Measurements from ENCODE around the gene SLC2A9.

The SLC2A9 gene

GRCh38 chr4:10020106-10020505 is 1.2 kb downstream of the SLC2A9 start:
- DNase-seq (ENCODE audit: low read depth in 2 of 2), result no peak

- DNase-seq (ENCODE audit: low read depth in 2 of 2), result no peak
These were observed 1.7 kb downstream of the SLC2A9 start for GRCh38 chr4:10019521-10020051.

DNA sequence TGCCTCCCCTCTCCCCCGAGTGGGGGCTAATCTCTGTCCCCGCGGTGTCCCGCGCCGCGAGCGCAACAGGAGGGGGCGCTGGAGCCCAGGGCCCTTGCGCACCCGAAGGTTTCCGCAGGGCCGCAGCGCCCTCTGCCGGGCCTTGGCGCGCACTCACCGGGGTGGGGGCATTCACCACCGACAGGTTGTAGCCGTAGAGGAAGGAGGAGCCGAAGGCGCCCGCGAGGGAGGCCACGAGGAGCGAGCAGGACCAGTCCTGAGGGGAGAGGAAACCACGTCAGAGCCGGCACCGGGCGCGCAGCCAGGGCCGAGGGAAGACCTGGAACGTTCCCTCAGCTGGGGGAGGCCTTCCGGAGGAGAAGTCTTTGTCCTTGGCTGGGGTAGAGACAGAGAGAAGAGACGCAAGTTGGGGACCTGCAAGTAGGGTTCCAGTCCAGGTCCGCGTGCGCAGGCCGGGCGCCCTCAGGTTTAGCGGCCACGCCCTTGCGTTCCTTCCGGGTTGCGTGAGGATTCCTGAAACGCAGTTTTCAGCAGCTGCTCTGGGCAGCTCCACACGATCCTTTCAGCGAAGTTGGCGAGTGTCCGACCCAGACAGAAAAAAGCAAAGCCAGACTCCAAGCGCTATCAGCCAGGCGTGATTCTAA is 2.4 kb downstream of the SLC2A9 start:
- peak; percentile 87 to 89 for DNase-seq (ENCODE audit: low read depth in 2 of 2)

DNA sequence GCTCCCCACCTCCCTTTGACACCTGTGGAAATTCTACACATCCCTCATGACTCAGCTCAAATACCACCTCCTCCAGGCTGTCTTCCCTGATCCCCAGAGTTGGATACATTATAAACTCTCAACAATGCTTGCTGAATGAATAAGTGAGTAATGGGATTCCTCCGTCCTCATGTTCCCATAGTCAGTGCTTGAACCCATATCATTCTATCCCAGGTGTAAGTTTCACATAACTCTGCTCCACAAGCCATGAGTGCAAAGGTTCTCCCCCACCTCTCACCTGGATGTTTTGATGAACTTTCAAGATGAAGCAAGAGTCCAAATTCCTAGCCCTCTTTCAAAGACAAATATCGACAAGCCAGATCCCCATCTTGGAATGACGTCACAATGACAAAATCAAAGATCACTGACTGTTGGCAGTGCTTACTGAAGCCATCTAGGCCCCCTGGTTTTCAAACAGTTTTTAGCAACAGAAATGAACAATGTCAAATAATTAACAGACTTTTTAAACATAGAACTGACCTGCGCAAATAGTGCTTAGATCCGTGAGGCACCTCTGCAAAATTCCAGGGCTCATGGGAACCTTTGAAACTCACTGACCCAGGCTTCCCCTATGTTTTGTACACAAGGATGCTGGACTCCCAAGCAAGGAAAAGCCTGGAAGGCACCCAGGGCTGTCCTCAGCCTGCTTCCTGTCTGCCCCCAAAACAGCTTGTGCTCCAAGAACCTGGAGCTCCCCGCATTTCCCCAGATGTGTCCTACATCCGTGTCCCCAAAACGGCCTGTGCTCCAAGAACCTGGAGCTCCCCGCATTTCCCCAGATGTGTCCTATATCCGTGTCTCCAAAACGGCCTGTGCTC is 4.0 kb downstream of the SLC2A9 start:
- DNase-seq (ENCODE audit: low read depth in 2 of 2), result no peak

DNA sequence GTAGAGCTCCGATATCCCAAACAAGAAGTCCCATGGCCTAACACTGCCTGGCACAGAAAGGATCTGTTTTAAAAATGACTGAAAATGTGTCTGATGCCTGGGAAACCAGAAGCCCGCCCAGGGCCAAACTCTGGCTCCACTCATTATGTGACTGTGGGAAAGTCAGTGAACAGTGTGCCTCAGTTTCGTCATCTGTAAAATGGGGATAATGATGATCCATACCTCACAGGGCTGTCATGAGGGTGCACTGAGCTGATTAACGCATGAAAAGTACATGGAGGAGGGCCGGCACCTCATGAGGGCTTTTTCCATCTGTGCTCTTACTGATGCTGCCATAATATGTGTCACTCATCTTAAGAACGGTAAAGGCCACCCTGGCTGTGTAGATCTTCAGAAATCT is 5.1 kb downstream of the SLC2A9 start:
- no peak for DNase-seq (ENCODE audit: low read depth in 2 of 2)

GRCh38 chr4:10015140-10015753 is 6.0 kb downstream of the SLC2A9 start:
- no peak for DNase-seq (ENCODE audit: low read depth in 2 of 2)

GRCh38 chr4:10013722-10014121 is 7.6 kb downstream of the SLC2A9 start:
- DNase-seq (ENCODE audit: low read depth in 2 of 2), result peak in 1 of 2 donors; percentile 13

DNA sequence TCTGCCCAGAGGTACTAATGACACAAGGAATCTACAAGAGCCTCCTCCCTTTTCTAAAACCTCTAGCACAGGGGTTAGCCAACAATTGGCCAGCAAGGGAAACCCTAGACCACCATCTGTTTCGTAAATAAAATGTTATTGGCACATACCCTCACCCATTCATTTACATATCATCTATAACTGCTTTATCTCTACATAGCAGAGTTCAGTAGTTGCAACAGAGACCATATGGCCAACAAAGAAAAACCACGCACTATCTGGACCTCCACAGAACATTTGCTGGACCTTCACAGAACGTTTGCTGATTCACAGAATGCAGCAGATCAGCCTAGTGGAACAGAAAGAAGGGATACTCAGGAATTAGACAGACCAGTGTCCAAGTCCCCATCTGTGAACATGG is 9.4 kb downstream of the SLC2A9 start:
- no peak for DNase-seq (ENCODE audit: low read depth in 2 of 2)

GRCh38 chr4:10011277-10011676 is 10.0 kb downstream of the SLC2A9 start:
- DNase-seq (ENCODE audit: low read depth in 2 of 2), result no peak

- DNase-seq (ENCODE audit: low read depth in 2 of 2), result no peak
These were observed 11.3 kb downstream of the SLC2A9 start for GRCh38 chr4:10009861-10010500.

- no peak for DNase-seq (ENCODE audit: low read depth in 2 of 2)
These were observed 12.7 kb downstream of the SLC2A9 start for GRCh38 chr4:10008609-10009005.

- no peak for DNase-seq (ENCODE audit: low read depth in 2 of 2)
These were observed 13.3 kb downstream of the SLC2A9 start for GRCh38 chr4:10007793-10008608.

GRCh38 chr4:10007436-10007740 is 13.9 kb downstream of the SLC2A9 start:
- DNase-seq (ENCODE audit: low read depth in 2 of 2), result no peak

DNA sequence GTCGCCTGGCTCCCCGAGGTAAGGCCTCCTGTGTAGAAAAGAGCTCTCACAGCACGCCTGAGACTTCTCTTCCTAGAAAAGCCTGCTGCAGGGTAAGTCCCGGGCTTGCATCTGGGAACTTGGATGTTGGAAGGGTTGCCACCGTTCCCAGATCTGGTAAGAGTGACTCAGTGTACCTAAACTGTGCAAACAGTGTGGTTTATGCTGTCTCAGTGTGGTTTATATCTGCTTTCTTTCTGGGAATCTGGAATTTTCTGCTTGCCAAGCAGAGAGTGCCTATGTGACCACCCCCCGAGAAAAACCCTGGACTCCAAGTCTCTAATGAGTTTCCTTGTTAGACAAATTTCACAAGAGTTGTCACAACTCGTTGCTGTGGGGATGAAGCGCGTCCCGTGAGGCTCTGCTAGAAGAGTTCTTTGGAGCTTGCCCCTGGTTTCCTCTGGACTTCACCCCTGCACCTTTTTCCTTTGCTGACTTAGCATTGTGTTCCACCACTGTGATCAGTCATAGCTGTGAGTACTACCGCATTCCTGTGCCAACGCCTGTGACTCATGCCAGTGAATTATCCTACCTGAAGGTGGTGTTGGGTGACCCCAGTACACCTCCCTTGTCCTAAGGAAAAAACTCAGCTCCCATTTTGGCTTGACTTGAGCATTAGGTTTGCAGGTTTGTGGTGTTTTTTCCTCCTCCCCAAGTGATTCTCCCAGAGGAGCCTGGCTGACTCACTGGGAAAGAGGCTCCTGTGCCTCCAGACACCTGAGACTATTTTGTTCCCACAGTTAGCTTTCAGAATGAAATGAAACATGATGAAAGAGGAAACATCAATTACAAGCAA is 14.5 kb downstream of the SLC2A9 start:
- DNase-seq (ENCODE audit: low read depth in 2 of 2), result no peak

- no peak for DNase-seq (ENCODE audit: low read depth in 2 of 2)
These were observed 15.1 kb downstream of the SLC2A9 start for GRCh38 chr4:10006231-10006600.

DNA sequence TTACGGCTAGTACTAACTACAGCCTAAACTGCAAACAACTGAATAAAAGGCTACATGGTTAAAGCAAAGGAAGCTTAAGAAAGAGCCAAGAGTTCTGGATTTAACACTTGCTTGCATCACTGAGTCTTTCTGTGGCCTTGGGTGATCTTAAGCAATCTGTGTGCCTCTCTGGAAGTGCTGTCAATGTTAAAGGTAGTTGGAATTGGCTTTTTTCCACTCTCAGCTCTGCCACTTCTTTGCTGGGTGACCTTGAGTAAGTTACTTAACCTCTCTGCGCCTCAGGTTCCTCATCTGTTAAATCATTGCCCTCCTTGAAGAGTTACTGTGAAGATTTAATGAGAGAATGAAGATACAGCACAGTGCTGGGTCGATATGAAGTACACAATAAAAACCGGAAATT is 15.7 kb downstream of the SLC2A9 start:
- no peak for DNase-seq (ENCODE audit: low read depth in 2 of 2)

DNA sequence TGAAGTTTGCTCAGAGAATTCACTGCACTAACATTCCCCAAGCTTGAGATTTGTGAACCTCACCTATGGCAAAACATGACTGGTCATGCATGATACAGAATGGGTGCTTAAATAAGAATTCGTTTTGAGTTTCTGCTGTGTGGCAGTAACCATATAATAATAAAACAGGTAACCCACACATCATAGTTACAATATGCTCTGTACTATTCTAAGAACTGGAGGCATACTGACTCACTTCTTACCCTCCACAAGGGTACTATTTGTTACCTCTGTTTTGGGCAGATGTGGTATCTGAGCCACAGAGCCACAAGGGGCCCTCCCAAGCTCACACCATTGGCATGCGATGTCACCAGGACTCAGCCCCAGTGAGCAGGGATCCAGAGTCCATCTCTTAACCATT is 17.6 kb downstream of the SLC2A9 start:
- no peak for DNase-seq (ENCODE audit: low read depth in 2 of 2)

- DNase-seq (ENCODE audit: low read depth in 2 of 2), result no peak
These were observed 19.0 kb downstream of the SLC2A9 start for GRCh38 chr4:10002278-10002677.

GRCh38 chr4:10001757-10002156 is 19.5 kb downstream of the SLC2A9 start:
- DNase-seq (ENCODE audit: low read depth in 2 of 2), result no peak

DNA sequence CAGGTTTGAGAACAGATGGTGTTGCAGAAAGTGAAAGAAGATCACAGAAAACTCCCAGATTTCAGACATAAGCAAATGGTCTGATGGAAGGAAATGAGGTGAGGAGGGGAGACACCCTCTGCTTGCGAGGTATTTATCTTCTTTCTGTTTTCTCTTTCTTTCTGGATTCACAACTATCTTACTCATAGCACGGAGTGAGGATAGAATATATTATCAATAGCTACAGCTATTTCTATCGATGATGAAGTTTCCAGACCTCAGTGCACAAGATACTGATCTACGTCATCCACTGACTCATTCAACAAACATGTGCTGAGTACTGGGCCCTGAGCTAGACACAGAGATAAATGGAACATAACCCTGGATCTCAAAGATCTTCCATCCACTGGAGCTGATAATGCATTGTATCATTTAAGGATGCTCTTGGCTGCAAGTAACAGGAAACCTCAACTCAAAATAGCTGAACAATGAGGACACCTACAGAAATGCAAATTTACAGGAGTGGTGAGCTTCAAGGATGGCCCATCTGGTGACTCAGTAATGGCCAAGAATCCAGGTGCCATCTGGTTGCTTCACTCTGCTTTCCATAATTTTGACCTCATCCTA is 21.2 kb downstream of the SLC2A9 start:
- no peak for DNase-seq (ENCODE audit: low read depth in 2 of 2)

Measured in stimulated activated CD4-positive, alpha-beta T cell treated with anti-CD3 and anti-CD28 coated beads, Interleukin-1b, Interleukin-23, amount 100 ng/mL, for 4 hours (primary cell).